SK-N-SH (cell line): ENCODE results near the gene CFAP210. TPM values are rescaled to one million over a fixed set of nuclear protein-coding genes. Genes with fewer than 3 reads are reported as not detected.

Experiments
- CTCF ChIA-PET: fragments of 300-600, 350-600 bp; formaldehyde crosslinking; extraction: SDS; loops from one replicate; lab custom pipeline; 2021; lab: Yijun Ruan, JAX
- POLR2A ChIA-PET: fragments of 350-600 bp; sonication (Branson Sonifier 250); formaldehyde crosslinking; extraction: SDS; loops from one replicate; lab custom pipeline; 2020; ENCODE audit warnings: antibody characterized with exemption, inconsistent platforms; lab: Yijun Ruan, JAX
- DNase-seq: peaks from one replicate; pipeline ENCODE4 v3.0.0; 2012
- H2AFZ ChIP-seq: fragments of 200-600 bp; sonication (generic); 2 replicates; pipeline ENCODE4 v1.8.1; 2016; ENCODE audit warnings: antibody characterized with exemption, mild to moderate bottlenecking, low read depth
- H3F3A ChIP-seq: fragments of 200-600 bp; sonication (generic); replicated peaks from 2 replicates; pipeline ENCODE3; 2016; ENCODE audit warnings: antibody characterized with exemption, mild to moderate bottlenecking; ENCODE audit not compliant: insufficient read depth
- H3K27ac ChIP-seq, 2 experiments: fragments of 200-500 bp in 1 of 2; fragments of 200-600 bp in 1 of 2; sonication (Bioruptor generic) in 1 of 2; sonication (generic), shearing (Covaris generic) in 1 of 2; 2 replicates each; pipeline versions ENCODE4 v1.5.1 to v1.6.1; 2014 to 2016; ENCODE audit warnings: low read depth in 2 of 2, inconsistent platforms in 1 of 2, low read length in 1 of 2, mild to moderate bottlenecking in 1 of 2, mixed read lengths in 1 of 2
- H3K27me3 ChIP-seq: fragments of 200-600 bp; sonication (generic), shearing (Covaris generic); 2 replicates; pipeline ENCODE4 v1.6.1; 2016; ENCODE audit warnings: mixed run types; ENCODE audit not compliant: insufficient read depth
- H3K36me3 ChIP-seq, 2 experiments: fragments of 200-500 bp in 1 of 2; fragments of 200-600 bp in 1 of 2; sonication (Bioruptor generic) in 1 of 2; sonication (generic) in 1 of 2; replicated peaks in 1 of 2; 2 replicates each; pipeline versions ENCODE3 to v1.5.1; 2014 to 2016; ENCODE audit warnings: low read length in 1 of 2, mild to moderate bottlenecking in 1 of 2; ENCODE audit not compliant: insufficient read depth in 2 of 2, control insufficient read depth in 1 of 2
- H3K4me1 ChIP-seq, 2 experiments: fragments of 200-500 bp in 1 of 2; fragments of 200-600 bp in 1 of 2; sonication (Bioruptor generic) in 1 of 2; sonication (generic), shearing (Covaris generic) in 1 of 2; 2 replicates each; pipeline versions ENCODE4 v1.5.1 to v1.6.1; 2014 to 2016; ENCODE audit warnings: low read depth in 1 of 2, low read length in 1 of 2, mixed run types in 1 of 2; ENCODE audit not compliant: insufficient read depth in 2 of 2, control insufficient read depth in 1 of 2
- H3K4me2 ChIP-seq: fragments of 200-600 bp; sonication (generic), shearing (Covaris generic); 2 replicates; pipeline ENCODE4 v1.6.1; 2017; ENCODE audit warnings: mixed run types
- H3K4me3 ChIP-seq, 2 experiments: fragments of 200-500 bp in 1 of 2; fragments of 200-600 bp in 1 of 2; sonication (Bioruptor generic) in 1 of 2; sonication (generic), shearing (Covaris generic) in 1 of 2; 2 replicates each; pipeline versions ENCODE4 v1.5.1 to v1.8.1; 2014 to 2016; ENCODE audit warnings: low read depth in 2 of 2, inconsistent platforms in 1 of 2, low read length in 1 of 2, mild to moderate bottlenecking in 1 of 2, mixed read lengths in 1 of 2, moderate library complexity in 1 of 2
- H3K79me2 ChIP-seq: fragments of 200-600 bp; sonication (generic); 2 replicates; pipeline ENCODE4 v1.8.1; 2017; ENCODE audit warnings: mild to moderate bottlenecking; ENCODE audit not compliant: insufficient read depth
- H3K9ac ChIP-seq: fragments of 200-600 bp; sonication (generic); 2 replicates; pipeline ENCODE4 v1.6.1; 2017; ENCODE audit warnings: mixed run types
- H3K9me2 ChIP-seq: fragments of 200-600 bp; sonication (generic); 2 replicates; pipeline ENCODE4 v1.6.1; 2017; ENCODE audit warnings: mixed run types
- H3K9me3 ChIP-seq: fragments of 200-600 bp; sonication (generic); 2 replicates; pipeline ENCODE4 v1.6.1; 2017; ENCODE audit warnings: mixed run types, mild to moderate bottlenecking, moderate library complexity
- H4K20me1 ChIP-seq: fragments of 200-600 bp; sonication (generic); 2 replicates; pipeline ENCODE4 v1.6.1; 2017; ENCODE audit warnings: mild to moderate bottlenecking, mixed run types; ENCODE audit not compliant: insufficient read depth
- CHD2 ChIP-seq: fragments of 150-350 bp; IDR thresholded peaks from 2 replicates; pipeline ENCODE4 v1.6.1; 2018; ENCODE audit warnings: low read length; ENCODE audit not compliant: partially characterized antibody
- ELF1 ChIP-seq: IDR thresholded peaks from 2 replicates; pipeline ENCODE4 v1.4.0; 2012
- GATA2 ChIP-seq: sonication (generic); formaldehyde crosslinking; IDR thresholded peaks from 2 replicates; pipeline ENCODE4 v1.5.0; 2020; ENCODE audit warnings: mild to moderate bottlenecking, missing genetic modification reagents
- IRF3 ChIP-seq: fragments of 150-350 bp; IDR thresholded peaks from 2 replicates; pipeline ENCODE4 v1.6.1; 2016; ENCODE audit warnings: mild to moderate bottlenecking, low read depth, low read length
- MEF2A ChIP-seq: IDR thresholded peaks from 2 replicates; pipeline ENCODE4 v1.4.0; 2012; ENCODE audit warnings: low read depth, borderline replicate concordance
- NFIC ChIP-seq: IDR thresholded peaks from 2 replicates; pipeline ENCODE4 v1.4.0; 2012; ENCODE audit warnings: borderline replicate concordance
- POLR2AphosphoS5 ChIP-seq: IDR thresholded peaks from 2 replicates; pipeline ENCODE4 v1.6.1; 2012; ENCODE audit warnings: low read depth, low read length
- RAD21 ChIP-seq: IDR thresholded peaks from 2 replicates; pipeline ENCODE4 v1.6.1; 2012; ENCODE audit warnings: mild to moderate bottlenecking, low read length
- RCOR1 ChIP-seq: fragments of 150-350 bp; IDR thresholded peaks from 2 replicates; pipeline ENCODE4 v1.6.1; 2017; ENCODE audit warnings: antibody characterized with exemption, low read length
- RFX5 ChIP-seq: IDR thresholded peaks from 2 replicates; pipeline ENCODE4 v1.6.1; 2012; ENCODE audit warnings: mild to moderate bottlenecking, improper control_type of control experiment, low read length
- TAF1 ChIP-seq: IDR thresholded peaks from 2 replicates; pipeline ENCODE4 v1.6.1; 2012; ENCODE audit warnings: low read depth, mild to moderate bottlenecking, low read length, moderate library complexity, borderline replicate concordance
- TEAD4 ChIP-seq: IDR thresholded peaks from 2 replicates; pipeline ENCODE4 v1.4.0; 2012; ENCODE audit warnings: mild to moderate bottlenecking, borderline replicate concordance; ENCODE audit not compliant: insufficient read depth
- YY1 ChIP-seq: IDR thresholded peaks from 2 replicates; pipeline ENCODE4 v1.4.0; 2012; ENCODE audit warnings: low read depth, mild to moderate bottlenecking
- ZBTB33 ChIP-seq: IDR thresholded peaks from 2 replicates; pipeline ENCODE4 v1.4.0; 2012; ENCODE audit warnings: low read depth, borderline replicate concordance
- WGBS: methylation state at CpG from one replicate; pipeline ENCODE4 v1.1.6; 2017; ENCODE audit warnings: low lambda C conversion rate; 5-methylcytosine and 5-hydroxymethylcytosine counted together
- polyA plus RNA-seq, 3 experiments: library from polyadenylated mRNA; depleted of rRNA; stranded (reverse); fragments of >200 nt; gene quantifications; 2 replicates each; pipeline ENCODE4 v1.2.3, GENCODE V29; 2012
- TF ChIP-seq, protein P1 (sequence below): IDR thresholded peaks from 2 replicates; pipeline ENCODE4; 2012
- TF ChIP-seq, protein P2 (sequence below): IDR thresholded peaks from 2 replicates; pipeline ENCODE4 v1.6.1; 2012; ENCODE audit warnings: mild to moderate bottlenecking, low read depth, low read length, moderate library complexity
- TF ChIP-seq, protein P3 (sequence below): IDR thresholded peaks from 2 replicates; pipeline ENCODE4 v1.4.0; 2012; ENCODE audit warnings: low read depth, borderline replicate concordance

CFAP210 gene
- polyA plus RNA-seq, 1 of the 3 experiments (the other 2 are of a cell fraction), result 0.03 TPM

- ChIA-PET CTCF (interaction anchor here (1.3 kb wide), 1 partner anchor 226 kb away, joined by 3 read pairs; the partner anchor contains the start of gene METTL5), POLR2A (no interaction called here)
- H3K27me3 ChIP-seq, result no peaks in the 10 kb centered on the region
These were observed 94.6 kb downstream of the CFAP210 start for GRCh38 chr2:169599568-169599967.

DNA sequence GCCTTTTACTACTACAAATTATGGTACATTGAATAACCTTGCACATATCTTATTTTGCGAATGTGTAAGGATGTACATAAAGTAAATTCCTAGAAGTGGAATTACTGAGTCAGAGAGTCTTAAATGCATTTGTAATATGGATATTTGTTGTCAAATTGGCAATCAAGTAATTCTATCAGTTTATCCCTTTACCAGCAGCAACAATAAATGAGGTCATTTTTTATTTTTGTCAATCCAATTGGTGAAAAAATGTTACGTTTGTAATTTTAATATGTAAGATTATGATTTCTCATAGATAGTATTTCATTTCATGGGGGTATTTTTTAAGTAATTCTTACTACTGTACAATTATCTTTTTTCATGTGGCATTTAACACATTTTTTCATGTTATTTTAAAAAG is 95.2 kb downstream of the CFAP210 start:
- TF ChIP-seq, protein P1, sequence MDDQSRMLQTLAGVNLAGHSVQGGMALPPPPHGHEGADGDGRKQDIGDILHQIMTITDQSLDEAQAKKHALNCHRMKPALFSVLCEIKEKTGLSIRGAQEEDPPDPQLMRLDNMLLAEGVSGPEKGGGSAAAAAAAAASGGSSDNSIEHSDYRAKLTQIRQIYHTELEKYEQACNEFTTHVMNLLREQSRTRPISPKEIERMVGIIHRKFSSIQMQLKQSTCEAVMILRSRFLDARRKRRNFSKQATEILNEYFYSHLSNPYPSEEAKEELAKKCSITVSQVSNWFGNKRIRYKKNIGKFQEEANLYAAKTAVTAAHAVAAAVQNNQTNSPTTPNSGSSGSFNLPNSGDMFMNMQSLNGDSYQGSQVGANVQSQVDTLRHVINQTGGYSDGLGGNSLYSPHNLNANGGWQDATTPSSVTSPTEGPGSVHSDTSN, result no peak
- TF ChIP-seq TEAD4 (no peak), RAD21 (no peak), CHD2 (no peak), TAF1 (no peak), GATA2 (CRISPR knock-in tag) (no peak), YY1 (no peak), RCOR1 (no peak), MEF2A (no peak), ELF1 (no peak), ZBTB33 (no peak), IRF3 (no peak), RFX5 (no peak)
- TF ChIP-seq, protein P2, sequence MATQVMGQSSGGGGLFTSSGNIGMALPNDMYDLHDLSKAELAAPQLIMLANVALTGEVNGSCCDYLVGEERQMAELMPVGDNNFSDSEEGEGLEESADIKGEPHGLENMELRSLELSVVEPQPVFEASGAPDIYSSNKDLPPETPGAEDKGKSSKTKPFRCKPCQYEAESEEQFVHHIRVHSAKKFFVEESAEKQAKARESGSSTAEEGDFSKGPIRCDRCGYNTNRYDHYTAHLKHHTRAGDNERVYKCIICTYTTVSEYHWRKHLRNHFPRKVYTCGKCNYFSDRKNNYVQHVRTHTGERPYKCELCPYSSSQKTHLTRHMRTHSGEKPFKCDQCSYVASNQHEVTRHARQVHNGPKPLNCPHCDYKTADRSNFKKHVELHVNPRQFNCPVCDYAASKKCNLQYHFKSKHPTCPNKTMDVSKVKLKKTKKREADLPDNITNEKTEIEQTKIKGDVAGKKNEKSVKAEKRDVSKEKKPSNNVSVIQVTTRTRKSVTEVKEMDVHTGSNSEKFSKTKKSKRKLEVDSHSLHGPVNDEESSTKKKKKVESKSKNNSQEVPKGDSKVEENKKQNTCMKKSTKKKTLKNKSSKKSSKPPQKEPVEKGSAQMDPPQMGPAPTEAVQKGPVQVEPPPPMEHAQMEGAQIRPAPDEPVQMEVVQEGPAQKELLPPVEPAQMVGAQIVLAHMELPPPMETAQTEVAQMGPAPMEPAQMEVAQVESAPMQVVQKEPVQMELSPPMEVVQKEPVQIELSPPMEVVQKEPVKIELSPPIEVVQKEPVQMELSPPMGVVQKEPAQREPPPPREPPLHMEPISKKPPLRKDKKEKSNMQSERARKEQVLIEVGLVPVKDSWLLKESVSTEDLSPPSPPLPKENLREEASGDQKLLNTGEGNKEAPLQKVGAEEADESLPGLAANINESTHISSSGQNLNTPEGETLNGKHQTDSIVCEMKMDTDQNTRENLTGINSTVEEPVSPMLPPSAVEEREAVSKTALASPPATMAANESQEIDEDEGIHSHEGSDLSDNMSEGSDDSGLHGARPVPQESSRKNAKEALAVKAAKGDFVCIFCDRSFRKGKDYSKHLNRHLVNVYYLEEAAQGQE, result no peak
- TF ChIP-seq, protein P3, sequence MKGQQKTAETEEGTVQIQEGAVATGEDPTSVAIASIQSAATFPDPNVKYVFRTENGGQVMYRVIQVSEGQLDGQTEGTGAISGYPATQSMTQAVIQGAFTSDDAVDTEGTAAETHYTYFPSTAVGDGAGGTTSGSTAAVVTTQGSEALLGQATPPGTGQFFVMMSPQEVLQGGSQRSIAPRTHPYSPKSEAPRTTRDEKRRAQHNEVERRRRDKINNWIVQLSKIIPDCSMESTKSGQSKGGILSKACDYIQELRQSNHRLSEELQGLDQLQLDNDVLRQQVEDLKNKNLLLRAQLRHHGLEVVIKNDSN, result no peak
- 96% methylated on average over 2 of the region's 2 CpGs for WGBS
- Histone ChIP-seq H3K4me1 (no peaks in the 10 kb centered on the region), H3K9ac (no peak overlapping the region), H2AFZ (no peak overlapping the region), H3F3A (peaks cover 4% of the 10 kb centered on the region), H4K20me1 (peaks cover 58% of the 10 kb centered on the region), H3K27ac (no peak overlapping the region), H3K4me3 (no peak overlapping the region), H3K36me3 (peaks cover 0 to 9% of the 10 kb centered on the region in 2 experiments), H3K4me2 (no peak overlapping the region), H3K9me3 (no peaks in the 10 kb centered on the region), H3K79me2 (peaks cover 97% of the 10 kb centered on the region), H3K9me2 (no peaks in the 10 kb centered on the region), H3K27me3 (no peaks in the 10 kb centered on the region)
- ChIA-PET CTCF (interaction anchor here (1.3 kb wide), 1 partner anchor 226 kb away, joined by 3 read pairs; the partner anchor contains the start of gene METTL5), POLR2A (no interaction called here)
- no peak for DNase-seq

More at GRCh38 chr2:169599568-169599967, 94.6 kb downstream of the CFAP210 start:
- Histone ChIP-seq H2AFZ (no peak overlapping the region), H3K79me2 (peaks cover 97% of the 10 kb centered on the region), H3K9ac (no peak overlapping the region), H3K27ac (no peak overlapping the region), H4K20me1 (peaks cover 54% of the 10 kb centered on the region), H3K36me3 (peaks cover 3 to 13% of the 10 kb centered on the region in 2 experiments), H3K4me3 (no peak overlapping the region), H3K4me2 (no peak overlapping the region), H3F3A (peaks cover under 1% of the 10 kb centered on the region), H3K9me2 (no peaks in the 10 kb centered on the region), H3K9me3 (no peaks in the 10 kb centered on the region), H3K4me1 (no peaks in the 10 kb centered on the region)
- DNase-seq, result no peak
- TF ChIP-seq POLR2AphosphoS5 (no peak), NFIC (no peak)
